HG02759 (cell line): Measurements from ENCODE around the gene LDAH.

Experiments
- ATAC-seq: cut with Tn5 transposase; IDR thresholded peaks from one replicate; pipeline ENCODE4 v1.9.1; 2021; ENCODE audit warnings: mild to moderate bottlenecking, moderate library complexity; ENCODE audit not compliant: unreplicated experiment

The LDAH gene

GRCh38 chr2:20781656-20782265, 41.1 kb downstream of the LDAH start:
- ATAC-seq = peak; percentile 84

- ATAC-seq = no peak
These were observed 51.6 kb downstream of the LDAH start for GRCh38 chr2:20771299-20771698.

DNA sequence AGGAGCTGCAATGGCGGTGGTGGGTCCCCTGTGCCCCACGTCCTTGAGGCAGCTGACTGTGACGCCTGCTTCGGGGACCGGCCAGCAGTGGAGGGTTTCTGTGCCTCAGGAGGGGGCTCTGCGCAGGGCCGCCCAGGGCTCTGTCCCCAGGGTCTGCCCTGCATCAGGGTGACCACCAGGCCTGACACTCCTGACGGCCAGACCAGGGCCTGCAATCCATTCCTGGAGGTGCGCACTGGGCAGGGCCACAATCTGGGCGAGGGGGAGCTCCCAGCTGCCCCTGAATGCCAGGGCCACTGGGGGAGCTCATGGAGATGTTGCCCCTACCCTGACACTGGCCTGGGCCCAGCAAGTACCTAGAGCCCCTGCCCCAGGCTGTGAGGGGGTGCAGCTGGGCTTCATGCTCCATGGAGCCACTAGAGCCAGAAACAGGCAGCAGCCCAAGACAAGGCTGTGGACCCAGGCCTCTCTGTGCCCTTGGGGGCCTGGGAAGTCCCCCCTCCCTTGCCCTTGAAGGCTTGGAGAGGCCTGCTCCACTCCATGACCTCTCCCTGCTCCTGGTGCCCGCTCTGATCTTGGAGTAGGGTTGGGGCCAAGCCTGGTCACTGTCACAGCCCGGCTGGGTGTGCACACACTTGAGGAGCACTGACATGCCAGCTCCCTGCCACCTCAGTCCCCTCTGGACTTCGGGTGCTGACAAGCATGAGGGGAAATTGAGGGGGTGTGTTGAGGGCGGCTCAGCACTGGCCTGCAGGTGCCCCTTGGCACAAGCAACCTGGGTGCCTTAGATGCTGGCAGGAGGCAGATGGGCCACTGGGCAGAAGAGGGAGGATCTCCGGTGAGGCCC, 55.9 kb downstream of the LDAH start:
- ATAC-seq = no peak

GRCh38 chr2:20766213-20766612, 56.7 kb downstream of the LDAH start:
- no peak for ATAC-seq

- ATAC-seq = no peak
These were observed 59.8 kb downstream of the LDAH start for GRCh38 chr2:20762945-20763683.

DNA sequence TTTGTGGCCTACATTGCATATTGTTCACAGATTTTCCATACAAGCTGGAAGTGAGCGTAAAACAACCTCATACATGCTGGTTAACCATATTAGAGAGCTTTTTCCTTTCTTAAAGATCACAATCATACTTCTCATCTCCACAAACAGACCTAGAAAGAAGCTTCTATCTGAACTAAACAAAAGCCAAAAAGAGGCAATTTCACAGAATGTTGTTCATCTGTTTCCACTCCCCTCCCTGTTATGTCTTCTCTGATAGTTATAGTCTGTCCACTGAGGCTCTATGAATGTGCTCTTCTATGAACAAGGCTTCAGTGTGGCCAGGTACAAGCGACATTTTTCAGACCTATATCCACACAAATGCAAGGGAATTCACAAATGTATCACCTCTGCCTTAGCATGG, 63.4 kb downstream of the LDAH start:
- no peak for ATAC-seq

- ATAC-seq = peak; percentile 88
These were observed 63.9 kb downstream of the LDAH start for GRCh38 chr2:20758997-20759396.

- ATAC-seq = no peak
These were observed 65.4 kb downstream of the LDAH start for GRCh38 chr2:20757405-20758090.

DNA sequence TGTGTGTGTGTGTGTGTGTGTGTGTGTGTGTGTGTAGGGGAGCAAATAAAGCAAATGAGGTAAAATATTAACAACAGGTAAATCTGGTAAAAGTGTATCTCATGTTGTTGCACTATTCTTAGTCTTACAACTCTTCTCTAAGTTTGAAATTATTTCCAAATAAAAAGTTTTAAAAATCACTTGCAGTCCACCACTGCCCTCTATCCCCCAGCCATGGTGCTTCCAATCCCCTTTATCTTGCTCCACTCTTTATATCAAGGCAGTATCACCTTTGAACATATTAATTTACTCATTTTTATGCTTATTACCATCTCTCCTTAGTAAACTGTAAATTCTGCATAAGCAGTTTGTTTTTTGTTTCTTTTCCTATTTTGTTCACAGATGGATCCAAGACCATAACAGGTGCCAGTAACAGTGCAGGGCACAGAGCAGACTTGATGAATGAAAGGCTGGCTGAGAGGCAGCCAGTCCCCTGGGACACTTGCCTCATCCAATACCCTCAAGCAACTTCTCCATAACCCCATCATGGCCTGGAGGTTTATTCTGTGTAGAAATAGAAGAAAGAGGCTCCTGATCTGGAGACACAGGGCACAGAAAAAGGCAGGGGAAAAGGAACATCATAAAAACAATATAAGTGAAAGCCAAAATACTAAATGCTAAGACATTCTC, 67.6 kb downstream of the LDAH start:
- no peak for ATAC-seq

GRCh38 chr2:20752293-20752692, 70.6 kb downstream of the LDAH start:
- ATAC-seq = no peak

- no peak for ATAC-seq
These were observed 75.6 kb downstream of the LDAH start for GRCh38 chr2:20747317-20747716.

- ATAC-seq = no peak
These were observed 76.9 kb downstream of the LDAH start for GRCh38 chr2:20745924-20746555.

GRCh38 chr2:20744366-20745335, 78.2 kb downstream of the LDAH start:
- ATAC-seq = peak; percentile 96

DNA sequence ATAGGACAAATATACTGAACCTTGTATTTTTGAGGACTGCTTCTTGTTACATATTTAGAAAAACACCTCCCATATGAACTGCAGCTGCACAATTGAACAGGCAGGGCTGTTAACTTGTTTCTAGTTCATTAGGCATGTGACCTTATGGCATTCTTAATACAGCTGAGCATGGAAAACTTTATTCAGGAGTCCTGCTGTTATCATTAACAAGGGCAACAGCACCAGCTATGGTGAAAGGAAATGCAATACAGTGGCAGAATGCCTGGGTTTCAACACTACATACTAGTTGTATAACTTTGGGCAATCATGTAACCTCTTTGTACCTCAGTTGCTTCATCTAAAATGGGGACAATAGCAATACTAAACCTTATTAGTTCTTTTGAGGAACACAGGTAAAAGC, 84.1 kb downstream of the LDAH start:
- ATAC-seq = no peak

GRCh38 chr2:20737505-20737904, 85.4 kb downstream of the LDAH start:
- peak; percentile 92 for ATAC-seq

DNA sequence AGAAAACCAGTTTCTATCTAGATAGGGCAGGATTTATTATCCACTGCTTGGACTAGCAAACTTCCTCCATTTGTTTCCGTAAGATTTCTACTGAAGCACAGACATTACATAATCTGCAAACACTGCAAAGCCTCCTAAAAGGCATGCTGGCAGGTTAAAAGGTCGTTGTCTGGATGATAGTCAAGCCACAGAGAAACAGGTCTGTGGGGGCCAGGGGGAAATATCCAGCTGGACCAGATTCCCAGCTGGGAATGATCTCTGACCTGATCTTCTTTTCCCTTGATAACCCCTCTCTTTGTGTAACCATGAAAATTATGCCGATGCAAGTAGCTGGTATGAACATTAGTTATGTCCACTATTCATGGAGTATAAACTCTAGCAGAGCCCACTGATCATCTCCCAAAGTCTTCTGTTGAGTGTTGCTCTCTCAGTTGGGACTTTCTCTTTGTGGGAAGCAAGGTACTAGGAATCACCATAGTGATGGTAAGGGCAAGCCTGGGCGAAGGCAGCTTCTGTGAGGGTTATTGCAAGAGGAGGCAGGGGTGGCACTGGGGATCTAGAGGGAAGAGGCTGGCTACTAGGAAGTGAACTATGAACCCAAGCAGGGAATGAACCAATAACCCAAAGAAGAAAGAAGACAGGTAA, 94.7 kb downstream of the LDAH start:
- no peak for ATAC-seq

DNA sequence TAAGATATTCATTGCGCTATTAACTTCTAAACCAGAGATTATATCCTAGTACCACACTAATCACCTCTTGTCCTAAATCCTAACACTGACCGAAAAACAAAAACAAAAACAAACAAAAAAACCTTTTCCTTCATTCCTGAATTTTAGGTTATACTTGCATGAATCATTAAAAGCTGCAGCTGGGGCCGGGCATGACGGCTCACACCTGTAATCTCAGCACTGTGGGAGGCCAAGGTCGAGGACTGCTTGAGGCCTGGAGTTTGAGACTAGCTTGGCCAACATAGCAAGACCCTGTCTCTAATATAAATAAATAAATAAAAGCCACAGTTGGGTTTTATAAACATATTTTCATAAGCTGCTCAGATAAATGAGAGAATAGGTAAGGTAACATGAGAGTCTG, 96.0 kb downstream of the LDAH start:
- ATAC-seq = no peak

GRCh38 chr2:20725782-20726181, 97.1 kb downstream of the LDAH start:
- ATAC-seq = no peak
